ENCODE measurements around the gene CCL17. TPM values are rescaled to one million over a fixed set of nuclear protein-coding genes. Genes with fewer than 3 reads are reported as not detected.
"Not testable (repeated sequence)": the region's sequence is repeated elsewhere in the genome, so short reads cannot be mapped to it uniquely, and the experiment has no call there.

CCL17 gene
- total RNA-seq, 3 donors from 2014 or later (not counting 1 experiment from before 2014, with no cell fraction given), result not detected

DNA sequence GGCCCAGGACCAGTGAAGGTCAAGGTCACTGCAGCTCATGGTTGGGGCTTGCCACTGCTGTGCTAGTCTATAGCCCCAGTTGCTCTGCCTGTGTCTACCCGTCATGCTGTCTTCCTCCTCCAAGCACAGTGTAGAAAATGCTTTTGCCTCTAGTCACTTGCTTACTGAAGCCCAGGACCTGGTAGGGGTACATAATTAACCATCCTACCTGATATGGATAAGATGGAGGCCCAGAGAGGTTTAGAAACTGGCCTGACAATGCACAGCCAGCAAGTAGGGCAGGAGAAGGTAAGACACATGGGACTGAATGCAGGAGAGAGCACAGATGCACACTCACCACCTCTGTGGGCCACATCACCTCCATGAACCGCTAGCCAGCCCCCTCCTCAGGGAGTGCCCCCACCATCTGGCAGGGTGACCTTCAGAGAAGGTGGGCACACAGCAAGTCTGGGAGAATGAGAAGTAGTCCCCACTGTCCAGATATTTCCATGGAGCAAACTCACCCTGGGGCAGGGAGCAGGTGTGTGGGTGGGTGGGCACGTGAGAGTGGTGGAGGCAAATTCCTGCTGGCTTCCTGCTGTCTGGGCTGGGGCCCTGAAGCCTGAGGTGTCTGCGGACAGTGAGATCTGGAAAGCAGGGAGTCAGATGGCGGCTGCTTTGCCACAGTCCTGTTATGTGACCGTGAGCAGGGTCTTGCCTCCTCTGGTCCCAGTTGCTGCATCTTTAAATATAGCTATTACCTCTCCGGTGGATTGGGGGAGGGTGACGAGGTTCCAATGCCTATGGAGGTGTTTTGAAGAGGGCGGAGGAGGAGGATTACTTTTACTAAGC lies 31.2 kb upstream of the CCL17 start:
- H3K27ac ChIP-seq (ENCODE audit: low read length), result no peak overlapping the region
- Mint-ChIP-seq H3K4me3 (no peak overlapping the region), H3K27ac (no peak overlapping the region), H3K9me3 (no peaks in the 10 kb centered on the region), H3K4me1 (no peaks in the 10 kb centered on the region), H3K27me3 (ENCODE audit: low read depth in 2 of 2) (peaks cover 0 to 6% of the 10 kb centered on the region in 2 donors), H3K36me3 (no peaks in the 10 kb centered on the region)
- H3K36me3 ChIP-seq (ENCODE audit: control insufficient read depth, insufficient read depth, low read length), result no peaks in the 10 kb centered on the region
- intact Hi-C loops (cut with micrococcal nuclease), result no loop called here
- no peaks in the 10 kb centered on the region for H3K27me3 ChIP-seq (ENCODE audit: control insufficient read depth, insufficient read depth, low read length)
- H3K4me3 ChIP-seq (ENCODE audit: low read length), result no peak overlapping the region
- TF ChIP-seq, protein P1, sequence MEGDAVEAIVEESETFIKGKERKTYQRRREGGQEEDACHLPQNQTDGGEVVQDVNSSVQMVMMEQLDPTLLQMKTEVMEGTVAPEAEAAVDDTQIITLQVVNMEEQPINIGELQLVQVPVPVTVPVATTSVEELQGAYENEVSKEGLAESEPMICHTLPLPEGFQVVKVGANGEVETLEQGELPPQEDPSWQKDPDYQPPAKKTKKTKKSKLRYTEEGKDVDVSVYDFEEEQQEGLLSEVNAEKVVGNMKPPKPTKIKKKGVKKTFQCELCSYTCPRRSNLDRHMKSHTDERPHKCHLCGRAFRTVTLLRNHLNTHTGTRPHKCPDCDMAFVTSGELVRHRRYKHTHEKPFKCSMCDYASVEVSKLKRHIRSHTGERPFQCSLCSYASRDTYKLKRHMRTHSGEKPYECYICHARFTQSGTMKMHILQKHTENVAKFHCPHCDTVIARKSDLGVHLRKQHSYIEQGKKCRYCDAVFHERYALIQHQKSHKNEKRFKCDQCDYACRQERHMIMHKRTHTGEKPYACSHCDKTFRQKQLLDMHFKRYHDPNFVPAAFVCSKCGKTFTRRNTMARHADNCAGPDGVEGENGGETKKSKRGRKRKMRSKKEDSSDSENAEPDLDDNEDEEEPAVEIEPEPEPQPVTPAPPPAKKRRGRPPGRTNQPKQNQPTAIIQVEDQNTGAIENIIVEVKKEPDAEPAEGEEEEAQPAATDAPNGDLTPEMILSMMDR (IDR thresholded peaks at IDR 0.05), result no peak
- 86% methylated on average over 9 of the region's 9 CpGs for whole genome bisulfite sequencing (ENCODE audit: insufficient coverage)
- ATAC-seq (no peak), DNase-seq (no peak)
- H3K4me1 ChIP-seq (ENCODE audit: control insufficient read depth, insufficient read depth, low read length), result no peaks in the 10 kb centered on the region
- H3K9me3 ChIP-seq (ENCODE audit: control insufficient read depth, insufficient read depth, low read length), result no peaks in the 10 kb centered on the region

DNA sequence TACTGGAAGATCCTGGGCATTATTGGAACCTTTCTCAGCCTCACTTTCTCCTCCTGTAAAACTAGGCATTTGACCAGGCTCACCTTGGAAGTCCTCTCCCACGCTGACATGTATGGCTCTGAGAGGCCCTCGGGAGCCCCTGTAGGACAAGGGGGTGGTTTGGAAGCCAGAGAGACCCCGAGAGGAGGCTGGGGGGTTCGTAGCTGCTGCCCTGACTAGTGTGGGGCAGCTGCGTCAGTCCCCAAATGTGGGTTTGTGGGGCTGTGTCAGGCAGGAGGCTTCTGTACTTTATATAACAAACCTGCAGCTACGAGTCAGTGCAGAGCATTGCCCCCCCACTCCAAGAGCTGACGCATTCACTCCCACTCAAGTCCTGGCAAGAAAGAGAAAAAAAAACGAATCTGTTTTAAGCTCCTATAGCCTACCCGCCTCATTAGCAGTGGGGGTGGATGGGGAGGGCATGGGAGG lies 30.5 kb upstream of the CCL17 start:
- Histone ChIP-seq H3K4me3 (ENCODE audit: low read length) (no peak overlapping the region), H3K27ac (ENCODE audit: low read length) (no peak overlapping the region), H3K9me3 (ENCODE audit: control insufficient read depth, insufficient read depth, low read length) (no peaks in the 10 kb centered on the region), H3K27me3 (ENCODE audit: control insufficient read depth, insufficient read depth, low read length) (no peaks in the 10 kb centered on the region), H3K4me1 (ENCODE audit: control insufficient read depth, insufficient read depth, low read length) (no peaks in the 10 kb centered on the region), H3K36me3 (ENCODE audit: control insufficient read depth, insufficient read depth, low read length) (no peaks in the 10 kb centered on the region)
- Mint-ChIP-seq H3K27me3 (ENCODE audit: low read depth in 2 of 2) (peaks cover 0 to 6% of the 10 kb centered on the region in 2 donors), H3K27ac (no peak overlapping the region), H3K4me3 (no peak overlapping the region), H3K4me1 (no peaks in the 10 kb centered on the region), H3K9me3 (no peaks in the 10 kb centered on the region), H3K36me3 (no peaks in the 10 kb centered on the region)
- no peak for DNase-seq
- TF ChIP-seq, protein P1 (IDR thresholded peaks at IDR 0.05), result no peak
- ATAC-seq, result no peak
- 87% methylated on average over 7 of the region's 9 CpGs for WGBS (ENCODE audit: insufficient coverage)
- intact Hi-C loops (cut with micrococcal nuclease), result no loop called here

DNA sequence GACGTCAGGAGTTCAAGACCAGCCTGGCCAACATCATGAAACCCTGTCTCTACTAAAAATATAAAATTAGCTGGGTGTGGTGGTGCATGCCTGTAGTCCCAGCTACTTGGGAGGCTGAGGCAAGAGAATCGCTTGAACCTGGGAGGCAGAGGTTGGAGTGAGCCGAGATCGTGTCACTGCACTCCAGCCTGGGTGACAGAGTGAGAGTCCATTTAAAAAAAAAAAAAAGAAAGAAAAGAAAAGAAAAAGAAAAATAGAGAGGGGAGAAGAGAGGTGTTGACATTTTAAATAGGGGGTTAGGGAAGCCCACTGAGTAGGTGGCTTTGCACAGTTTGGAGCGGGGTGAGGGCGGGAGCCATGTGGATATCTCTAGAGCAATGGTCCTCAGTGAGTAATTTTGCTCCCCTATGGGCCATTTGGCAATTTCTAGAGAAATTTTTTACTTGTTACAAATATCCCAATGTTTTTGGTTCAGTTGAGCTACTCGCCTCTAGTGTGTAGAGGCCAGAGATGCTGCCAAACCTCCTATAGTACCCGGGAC lies 29.6 kb upstream of the CCL17 start:
- H3K27me3 ChIP-seq (ENCODE audit: control insufficient read depth, insufficient read depth, low read length); DNase-seq; H3K4me3 Mint-ChIP-seq; H3K4me3 ChIP-seq (ENCODE audit: low read length); H3K36me3 Mint-ChIP-seq; H3K27ac Mint-ChIP-seq; H3K9me3 Mint-ChIP-seq; H3K9me3 ChIP-seq (ENCODE audit: control insufficient read depth, insufficient read depth, low read length); ATAC-seq; H3K27me3 Mint-ChIP-seq (ENCODE audit: low read depth in 2 of 2); H3K4me1 Mint-ChIP-seq; H3K27ac ChIP-seq (ENCODE audit: low read length); H3K4me1 ChIP-seq (ENCODE audit: control insufficient read depth, insufficient read depth, low read length); H3K36me3 ChIP-seq (ENCODE audit: control insufficient read depth, insufficient read depth, low read length); intact Hi-C loops (cut with micrococcal nuclease): not testable (repeated sequence)
- 93% methylated on average over 7 of the region's 8 CpGs for WGBS (ENCODE audit: insufficient coverage)

DNA sequence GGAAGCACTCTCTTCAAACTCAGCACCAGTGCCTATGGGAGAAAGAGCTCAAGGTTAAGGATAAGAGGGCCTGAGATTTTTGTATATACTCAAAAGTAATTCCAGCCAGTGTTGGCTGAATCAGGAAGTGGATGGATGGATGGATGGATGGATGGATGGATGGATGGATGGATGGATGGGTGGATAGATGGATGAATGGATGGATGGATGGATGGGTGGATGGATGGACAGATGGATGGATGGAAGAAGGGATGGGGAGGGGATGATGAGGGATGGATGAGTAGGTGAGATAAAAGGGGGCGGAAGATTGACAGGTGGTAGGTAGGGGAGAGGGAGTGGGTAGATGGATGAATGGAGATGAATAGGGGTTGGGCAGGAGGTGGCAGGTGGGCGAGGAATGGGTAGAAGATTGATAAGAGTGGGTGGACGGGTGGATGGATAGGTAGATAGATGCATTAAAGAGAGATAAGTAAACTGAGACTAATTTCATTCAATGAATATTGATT lies 28.2 kb upstream of the CCL17 start:
- no peak overlapping the region for H3K27ac Mint-ChIP-seq

More for the DNA sequence above, 28.2 kb upstream of the CCL17 start:
- ATAC-seq, result no peak
- no peaks in the 10 kb centered on the region for H3K36me3 ChIP-seq (ENCODE audit: control insufficient read depth, insufficient read depth, low read length)
- DNase-seq, result no peak
- Mint-ChIP-seq H3K27me3 (ENCODE audit: low read depth in 2 of 2) (peaks cover 0 to 6% of the 10 kb centered on the region in 2 donors), H3K4me1 (no peaks in the 10 kb centered on the region), H3K4me3 (no peak overlapping the region), H3K9me3 (no peaks in the 10 kb centered on the region), H3K36me3 (no peaks in the 10 kb centered on the region)
- no peaks in the 10 kb centered on the region for H3K27me3 ChIP-seq (ENCODE audit: control insufficient read depth, insufficient read depth, low read length)
- H3K27ac ChIP-seq (ENCODE audit: low read length), result no peak overlapping the region
- no peaks in the 10 kb centered on the region for H3K4me1 ChIP-seq (ENCODE audit: control insufficient read depth, insufficient read depth, low read length)
- intact Hi-C loops (cut with micrococcal nuclease), result no loop called here
- TF ChIP-seq, protein P1 (IDR thresholded peaks at IDR 0.05), result no peak
- WGBS (ENCODE audit: insufficient coverage), result 93% methylated on average over 3 of the region's 3 CpGs
- no peak overlapping the region for H3K4me3 ChIP-seq (ENCODE audit: low read length)
- no peaks in the 10 kb centered on the region for H3K9me3 ChIP-seq (ENCODE audit: control insufficient read depth, insufficient read depth, low read length)
